Stimulated activated CD8-positive, alpha-beta memory T cell treated with anti-CD3 and anti-CD28 coated beads, Interleukin-7, amount 100 ng/mL, for 24 hours (primary cell): ENCODE measurements around the gene DHX15.
"Not testable (repeated sequence)": the region's sequence is repeated elsewhere in the genome, so short reads cannot be mapped to it uniquely, and the experiment has no call there.

Experiments used
- DNase-seq: peaks from one replicate; pipeline ENCODE4 v3.0.0-alpha.2; 2020; ENCODE audit warnings: low read depth

The DHX15 gene

GRCh38 chr4:24544208-24544988 is 40.0 kb downstream of the DHX15 start:
- DNase-seq: no peak

GRCh38 chr4:24537025-24537424 is 47.3 kb downstream of the DHX15 start:
- DNase-seq: no peak

GRCh38 chr4:24535399-24535798 is 49.0 kb downstream of the DHX15 start:
- DNase-seq: no peak

GRCh38 chr4:24533364-24533763 is 51.0 kb downstream of the DHX15 start:
- no peak for DNase-seq

GRCh38 chr4:24529555-24529954 is 54.8 kb downstream of the DHX15 start:
- DNase-seq: no peak

GRCh38 chr4:24527371-24527770 is 57.0 kb downstream of the DHX15 start:
- no peak for DNase-seq

GRCh38 chr4:24521544-24521943 is 62.8 kb downstream of the DHX15 start:
- DNase-seq: no peak

GRCh38 chr4:24519649-24520048 is 64.7 kb downstream of the DHX15 start:
- no peak for DNase-seq

GRCh38 chr4:24517676-24518075 is 66.7 kb downstream of the DHX15 start:
- DNase-seq: no peak

- no peak for DNase-seq
Measured at GRCh38 chr4:24516926-24517325, 67.4 kb downstream of the DHX15 start.

- DNase-seq: no peak
Measured at GRCh38 chr4:24515698-24516097, 68.7 kb downstream of the DHX15 start.

GRCh38 chr4:24514808-24515207 is 69.5 kb downstream of the DHX15 start:
- no peak for DNase-seq

GRCh38 chr4:24513718-24514117 is 70.6 kb downstream of the DHX15 start:
- no peak for DNase-seq

- no peak for DNase-seq
Measured at GRCh38 chr4:24511371-24512063, 72.8 kb downstream of the DHX15 start.

GRCh38 chr4:24510091-24510490 is 74.3 kb downstream of the DHX15 start:
- DNase-seq: no peak

- no peak for DNase-seq
Measured at GRCh38 chr4:24508541-24508940, 75.8 kb downstream of the DHX15 start.

- DNase-seq: no peak
Measured at GRCh38 chr4:24507439-24507838, 76.9 kb downstream of the DHX15 start.

- DNase-seq: not testable (repeated sequence)
Measured at GRCh38 chr4:24503090-24503489, 81.3 kb downstream of the DHX15 start.

- DNase-seq: no peak
Measured at GRCh38 chr4:24497221-24497620, 87.1 kb downstream of the DHX15 start.

GRCh38 chr4:24496597-24496996 is 87.8 kb downstream of the DHX15 start:
- no peak for DNase-seq

- no peak for DNase-seq
Measured at GRCh38 chr4:24495388-24495787, 89.0 kb downstream of the DHX15 start.

GRCh38 chr4:24489870-24490269 is 94.5 kb downstream of the DHX15 start:
- DNase-seq: no peak

- DNase-seq: peak; percentile 40
Measured at GRCh38 chr4:24488399-24489164, 95.8 kb downstream of the DHX15 start.
